Bronchial epithelial cell (primary cell): Measurements from ENCODE around the gene DENND1A. TPM values are rescaled to one million over a fixed set of nuclear protein-coding genes. Genes with fewer than 3 reads are reported as not detected.
"Not testable (repeated sequence)": the region's sequence is repeated elsewhere in the genome, so short reads cannot be mapped to it uniquely, and the experiment has no call there.

Experiments used
- DNase-seq: peaks from one replicate; pipeline ENCODE4 v3.0.0-alpha.2; 2010; ENCODE audit warnings: low read depth
- FAIRE-seq: peaks from 2 replicates; lab custom pipeline; 2011; peaks lifted over from hg19 to GRCh38; lab: Jason Lieb, UNC
- H3K27me3 ChIP-seq: 2 replicates; pipeline ENCODE4 v1.5.1; 2011; ENCODE audit warnings: low read length; ENCODE audit not compliant: control insufficient read depth, insufficient read depth
- H3K36me3 ChIP-seq: 2 replicates; pipeline ENCODE4 v1.5.1; 2011; ENCODE audit warnings: low read length; ENCODE audit not compliant: control insufficient read depth, insufficient read depth
- H3K4me3 ChIP-seq: 2 replicates; pipeline ENCODE4 v1.5.1; 2011; ENCODE audit warnings: mild to moderate bottlenecking, low read depth, low read length, control low read depth
- total RNA-seq: library from RNA; depleted of rRNA; stranded (reverse); fragments of >200 nt; gene quantifications from 2 replicates; pipeline ENCODE4 v1.2.1, GENCODE V29; 2014
- TF ChIP-seq, protein P1 (sequence below): IDR thresholded peaks from 2 replicates; pipeline ENCODE4 v1.5.1; 2011; ENCODE audit warnings: mild to moderate bottlenecking, moderate library complexity, low read length, control low read depth, inconsistent platforms; ENCODE audit not compliant: insufficient read depth, severe bottlenecking

DENND1A gene
- total RNA-seq, 1 donor from 2014 or later: 6.1 TPM

DNA sequence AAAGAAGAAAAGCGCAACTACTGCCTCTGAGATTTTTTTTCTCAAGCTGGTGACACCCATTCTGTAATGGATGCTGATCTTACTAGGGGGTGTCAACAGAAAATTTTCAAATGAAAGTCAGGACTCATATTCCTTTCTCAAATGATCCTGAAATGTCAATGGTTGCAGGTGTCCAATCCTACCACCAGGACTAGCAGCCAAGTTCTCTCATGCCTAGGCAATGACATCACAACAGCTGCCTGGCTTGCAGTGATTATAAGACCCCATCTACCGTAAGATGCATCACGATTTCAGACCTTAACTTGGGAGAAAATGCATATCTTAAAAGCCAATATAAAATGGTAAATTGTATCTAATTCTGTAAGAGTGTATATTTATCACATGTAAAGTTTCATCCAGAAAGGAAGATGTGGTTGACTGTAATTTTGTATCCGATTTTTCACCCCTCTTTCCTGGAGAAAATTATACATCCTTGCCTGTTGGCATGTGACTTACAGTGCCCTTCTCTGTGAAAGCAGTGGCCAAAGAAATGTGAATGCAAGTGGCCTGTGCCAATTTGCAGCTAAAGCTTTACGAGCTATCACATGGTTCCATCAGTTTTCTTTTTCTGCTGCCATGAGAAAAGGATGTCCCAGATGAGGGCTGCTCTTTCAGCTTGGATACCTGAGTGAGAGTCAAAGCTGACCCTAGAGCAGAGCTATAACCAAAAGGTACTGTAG is 104.4 kb downstream of the DENND1A start:
- TF ChIP-seq, protein P1, sequence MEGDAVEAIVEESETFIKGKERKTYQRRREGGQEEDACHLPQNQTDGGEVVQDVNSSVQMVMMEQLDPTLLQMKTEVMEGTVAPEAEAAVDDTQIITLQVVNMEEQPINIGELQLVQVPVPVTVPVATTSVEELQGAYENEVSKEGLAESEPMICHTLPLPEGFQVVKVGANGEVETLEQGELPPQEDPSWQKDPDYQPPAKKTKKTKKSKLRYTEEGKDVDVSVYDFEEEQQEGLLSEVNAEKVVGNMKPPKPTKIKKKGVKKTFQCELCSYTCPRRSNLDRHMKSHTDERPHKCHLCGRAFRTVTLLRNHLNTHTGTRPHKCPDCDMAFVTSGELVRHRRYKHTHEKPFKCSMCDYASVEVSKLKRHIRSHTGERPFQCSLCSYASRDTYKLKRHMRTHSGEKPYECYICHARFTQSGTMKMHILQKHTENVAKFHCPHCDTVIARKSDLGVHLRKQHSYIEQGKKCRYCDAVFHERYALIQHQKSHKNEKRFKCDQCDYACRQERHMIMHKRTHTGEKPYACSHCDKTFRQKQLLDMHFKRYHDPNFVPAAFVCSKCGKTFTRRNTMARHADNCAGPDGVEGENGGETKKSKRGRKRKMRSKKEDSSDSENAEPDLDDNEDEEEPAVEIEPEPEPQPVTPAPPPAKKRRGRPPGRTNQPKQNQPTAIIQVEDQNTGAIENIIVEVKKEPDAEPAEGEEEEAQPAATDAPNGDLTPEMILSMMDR: no peak
- Histone ChIP-seq H3K36me3 (no peaks in the 10 kb centered on the region), H3K27me3 (no peaks in the 10 kb centered on the region), H3K4me3 (no peak overlapping the region)
- FAIRE-seq (no peak), DNase-seq (peak; percentile 8)

DNA sequence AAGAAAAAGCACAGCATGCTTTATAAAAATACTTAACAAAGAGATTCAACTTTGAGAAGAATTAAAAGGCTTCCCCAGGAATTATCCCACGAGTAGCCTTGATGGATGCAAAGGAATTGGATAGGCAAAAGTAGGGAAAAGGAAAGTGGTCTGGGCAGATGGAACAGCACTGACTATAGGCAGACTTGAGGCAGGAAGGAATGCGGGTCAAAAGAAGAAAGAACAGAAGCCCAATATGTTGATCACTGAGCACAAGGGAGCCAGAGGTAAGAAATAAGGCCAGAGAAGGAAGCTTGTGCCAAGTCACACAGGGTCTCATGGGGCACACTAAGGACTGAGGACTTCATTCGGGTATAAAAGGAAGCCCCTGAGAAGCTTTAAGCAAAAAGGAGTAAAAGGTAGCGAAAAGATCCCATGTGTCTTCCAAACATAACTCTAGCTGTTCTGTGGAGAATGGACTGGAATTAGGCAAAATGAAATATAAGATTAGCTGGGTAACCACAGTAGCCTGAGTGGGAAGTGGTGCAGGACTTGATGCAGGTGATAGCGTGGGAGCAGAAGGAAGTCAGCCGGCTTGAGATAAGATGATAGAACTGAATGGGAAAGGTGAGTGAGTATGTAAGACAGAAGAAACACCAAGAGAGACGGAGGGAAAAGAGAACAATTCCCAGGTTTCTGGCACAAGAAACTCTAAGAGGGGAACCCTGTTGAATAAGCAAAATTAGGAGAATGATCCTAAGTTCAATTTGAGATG is 106.6 kb downstream of the DENND1A start:
- DNase-seq (no peak), FAIRE-seq (no peak)
- TF ChIP-seq, protein P1: no peak
- Histone ChIP-seq H3K36me3 (no peaks in the 10 kb centered on the region), H3K27me3 (no peaks in the 10 kb centered on the region), H3K4me3 (no peak overlapping the region)

DNA sequence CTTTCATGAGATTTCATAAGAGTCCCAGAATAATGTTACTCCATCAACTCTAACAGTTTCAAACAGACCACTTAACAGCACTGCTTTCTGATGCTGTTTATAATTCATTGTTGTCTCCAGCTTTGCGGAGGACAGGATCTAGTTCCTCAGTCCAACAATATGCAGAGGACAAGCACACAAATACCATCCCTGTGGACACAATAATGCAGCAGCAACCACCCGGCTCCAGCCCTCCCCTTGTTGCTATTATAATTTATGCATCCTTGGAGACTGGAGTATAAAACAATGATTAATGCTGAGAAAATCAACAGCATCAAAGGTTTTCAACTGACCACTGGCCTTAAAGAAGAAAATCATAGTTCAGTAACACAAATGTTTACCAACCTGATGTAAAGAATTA is 108.3 kb downstream of the DENND1A start:
- FAIRE-seq (no peak), DNase-seq (no peak)
- Histone ChIP-seq H3K36me3 (no peaks in the 10 kb centered on the region), H3K4me3 (no peak overlapping the region), H3K27me3 (no peaks in the 10 kb centered on the region)
- TF ChIP-seq, protein P1: no peak

DNA sequence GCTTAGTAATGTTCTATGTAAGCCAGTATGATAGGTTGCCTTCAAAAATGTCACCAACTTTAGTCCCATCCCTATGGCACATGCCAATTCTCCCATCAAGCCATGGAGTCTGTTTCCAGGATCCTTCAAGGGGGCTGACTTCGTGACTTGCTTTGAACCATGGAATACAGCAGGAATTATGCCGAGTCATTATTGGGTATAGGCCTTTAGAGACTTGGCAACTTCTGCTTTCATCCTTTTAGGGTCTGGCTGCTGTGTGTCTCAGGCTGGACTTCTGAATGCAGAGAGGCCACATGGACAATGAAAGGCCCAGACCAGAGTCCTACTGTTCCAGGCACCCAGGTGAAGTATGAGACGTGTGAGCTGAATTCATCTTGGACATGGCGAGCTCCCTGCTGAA is 109.8 kb downstream of the DENND1A start:
- FAIRE-seq: peak; percentile 18
- TF ChIP-seq, protein P1: no peak
- H3K4me3 ChIP-seq: no peak overlapping the region
- DNase-seq: no peak
- no peaks in the 10 kb centered on the region for H3K36me3 ChIP-seq
- no peaks in the 10 kb centered on the region for H3K27me3 ChIP-seq

DNA sequence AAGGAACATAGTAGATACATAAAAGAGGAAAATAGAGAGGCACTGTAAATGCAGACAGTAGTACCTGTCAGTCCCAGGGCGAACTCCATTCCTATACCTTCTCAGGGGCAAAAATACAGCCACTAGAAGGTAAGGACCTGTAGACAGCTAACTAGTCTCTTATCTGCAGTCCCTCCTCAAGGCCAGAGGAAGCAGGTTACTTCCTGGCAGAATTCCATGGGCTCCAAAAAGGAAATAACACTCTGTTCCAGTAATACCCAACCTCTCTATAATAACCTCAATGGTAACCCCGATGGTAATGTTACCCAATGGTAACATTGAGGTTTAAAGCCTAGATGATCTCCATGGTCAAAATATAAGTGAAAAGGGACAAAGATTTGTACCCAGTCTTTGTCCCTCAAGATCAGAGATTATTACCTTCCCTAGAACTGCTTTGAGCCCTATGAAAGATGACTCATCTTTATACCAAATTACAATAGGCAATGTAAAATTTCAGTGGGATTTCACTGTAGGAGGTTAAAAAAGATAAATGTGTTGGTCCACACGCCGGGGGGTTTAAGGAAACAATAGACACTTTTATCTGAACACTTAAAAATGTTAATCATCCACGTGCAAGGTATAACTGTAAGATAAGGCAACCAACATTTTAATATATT is 113.0 kb downstream of the DENND1A start:
- Histone ChIP-seq H3K27me3 (no peaks in the 10 kb centered on the region), H3K4me3 (no peak overlapping the region), H3K36me3 (no peaks in the 10 kb centered on the region)
- DNase-seq (peak; percentile 14), FAIRE-seq (no peak)
- TF ChIP-seq, protein P1: no peak

DNA sequence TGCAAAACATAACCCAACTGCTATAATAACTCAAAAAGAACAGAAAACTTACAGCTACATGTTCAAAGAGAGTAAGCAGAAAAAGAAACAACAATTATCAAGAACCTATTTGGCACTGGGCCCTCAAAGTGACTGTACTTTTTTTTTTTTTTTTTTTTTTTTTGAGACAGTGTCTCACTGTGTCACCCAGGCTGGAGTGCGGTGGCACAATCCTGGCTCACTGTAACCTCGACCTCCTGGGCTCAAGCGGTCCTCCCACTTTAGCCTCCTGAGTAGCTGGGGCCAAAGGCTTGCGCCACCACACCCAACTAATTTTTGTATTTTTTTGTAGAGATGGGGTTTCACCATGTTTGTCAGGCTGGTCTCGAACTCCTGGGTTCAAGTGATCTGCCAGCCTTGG is 114.1 kb downstream of the DENND1A start:
- not testable (repeated sequence) for H3K27me3 ChIP-seq, FAIRE-seq, DNase-seq, H3K36me3 ChIP-seq, H3K4me3 ChIP-seq
